ENCODE data around the gene SART1. TPM values are rescaled to one million over a fixed set of nuclear protein-coding genes. Genes with fewer than 3 reads are reported as not detected.

The SART1 gene
- total RNA-seq, 4 donors from 2014 or later, result 14.4 to 61.9 (median 26.4) TPM

DNA sequence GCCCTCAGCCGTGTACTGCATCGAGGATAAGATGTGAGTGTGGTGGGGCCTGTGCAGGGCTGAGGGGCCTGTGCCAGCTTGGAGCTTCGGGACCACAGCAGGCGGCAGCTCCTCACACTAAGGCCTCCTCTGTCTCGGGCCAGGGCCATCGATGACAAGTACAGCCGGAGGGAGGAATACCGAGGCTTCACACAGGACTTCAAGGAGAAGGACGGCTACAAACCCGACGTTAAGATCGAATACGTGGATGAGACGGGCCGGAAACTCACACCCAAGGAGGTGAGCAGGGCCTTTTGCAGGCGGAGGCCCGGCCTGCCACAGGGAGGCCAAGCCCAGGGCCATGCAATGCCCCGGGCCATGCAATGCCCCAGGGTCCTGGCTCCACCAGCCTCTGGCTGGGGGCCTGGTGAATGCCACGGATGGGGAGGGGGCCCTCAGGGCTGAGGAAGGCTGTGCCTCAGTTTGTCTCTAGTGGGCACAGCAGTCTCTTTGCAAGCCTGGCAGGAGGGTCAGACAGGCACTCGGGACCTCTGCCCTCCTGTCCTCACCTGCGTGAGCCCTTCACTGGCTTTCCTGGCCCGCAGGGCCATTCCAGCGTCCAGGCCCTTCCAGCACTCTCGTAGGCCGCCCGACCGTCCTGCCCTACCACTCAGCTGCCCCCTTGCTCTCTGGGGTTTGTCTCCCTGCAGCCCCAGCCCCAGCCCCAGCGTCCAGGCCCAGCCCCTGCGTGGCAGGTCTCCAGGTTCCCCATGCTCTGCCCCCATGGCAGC, 16.3 kb downstream of the SART1 start:
- no peaks in the 10 kb centered on the region for H3K27me3 ChIP-seq
- H3K4me1 ChIP-seq, result no peaks in the 10 kb centered on the region
- H3K9me3 ChIP-seq, result no peaks in the 10 kb centered on the region
- H3K27ac ChIP-seq, result no peak overlapping the region
- DNase-seq, result no peak
- H3K36me3 ChIP-seq, result peaks cover 0 to 45% (median 0%) of the 10 kb centered on the region in 3 donors
- TF ChIP-seq, protein P1, sequence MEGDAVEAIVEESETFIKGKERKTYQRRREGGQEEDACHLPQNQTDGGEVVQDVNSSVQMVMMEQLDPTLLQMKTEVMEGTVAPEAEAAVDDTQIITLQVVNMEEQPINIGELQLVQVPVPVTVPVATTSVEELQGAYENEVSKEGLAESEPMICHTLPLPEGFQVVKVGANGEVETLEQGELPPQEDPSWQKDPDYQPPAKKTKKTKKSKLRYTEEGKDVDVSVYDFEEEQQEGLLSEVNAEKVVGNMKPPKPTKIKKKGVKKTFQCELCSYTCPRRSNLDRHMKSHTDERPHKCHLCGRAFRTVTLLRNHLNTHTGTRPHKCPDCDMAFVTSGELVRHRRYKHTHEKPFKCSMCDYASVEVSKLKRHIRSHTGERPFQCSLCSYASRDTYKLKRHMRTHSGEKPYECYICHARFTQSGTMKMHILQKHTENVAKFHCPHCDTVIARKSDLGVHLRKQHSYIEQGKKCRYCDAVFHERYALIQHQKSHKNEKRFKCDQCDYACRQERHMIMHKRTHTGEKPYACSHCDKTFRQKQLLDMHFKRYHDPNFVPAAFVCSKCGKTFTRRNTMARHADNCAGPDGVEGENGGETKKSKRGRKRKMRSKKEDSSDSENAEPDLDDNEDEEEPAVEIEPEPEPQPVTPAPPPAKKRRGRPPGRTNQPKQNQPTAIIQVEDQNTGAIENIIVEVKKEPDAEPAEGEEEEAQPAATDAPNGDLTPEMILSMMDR (IDR thresholded peaks at IDR 0.05), result no peak
- no peak for TF ChIP-seq POLR2A (IDR thresholded peaks at IDR 0.05)
- H3K4me3 ChIP-seq, result no peak overlapping the region

GRCh38 chr11:65978391-65979238, 17.1 kb downstream of the SART1 start:
- peaks cover 0 to 38% (median 0%) of the 10 kb centered on the region in 3 donors for H3K36me3 ChIP-seq
- H3K4me1 ChIP-seq, result no peaks in the 10 kb centered on the region
- DNase-seq, result no peak
- H3K27ac ChIP-seq, result no peak overlapping the region
- H3K27me3 ChIP-seq, result no peaks in the 10 kb centered on the region
- TF ChIP-seq POLR2A (IDR thresholded peaks at IDR 0.05), result no peak
- TF ChIP-seq, protein P1 (IDR thresholded peaks at IDR 0.05), result no peak
- no peak overlapping the region for H3K4me3 ChIP-seq
- H3K9me3 ChIP-seq, result no peaks in the 10 kb centered on the region

DNA sequence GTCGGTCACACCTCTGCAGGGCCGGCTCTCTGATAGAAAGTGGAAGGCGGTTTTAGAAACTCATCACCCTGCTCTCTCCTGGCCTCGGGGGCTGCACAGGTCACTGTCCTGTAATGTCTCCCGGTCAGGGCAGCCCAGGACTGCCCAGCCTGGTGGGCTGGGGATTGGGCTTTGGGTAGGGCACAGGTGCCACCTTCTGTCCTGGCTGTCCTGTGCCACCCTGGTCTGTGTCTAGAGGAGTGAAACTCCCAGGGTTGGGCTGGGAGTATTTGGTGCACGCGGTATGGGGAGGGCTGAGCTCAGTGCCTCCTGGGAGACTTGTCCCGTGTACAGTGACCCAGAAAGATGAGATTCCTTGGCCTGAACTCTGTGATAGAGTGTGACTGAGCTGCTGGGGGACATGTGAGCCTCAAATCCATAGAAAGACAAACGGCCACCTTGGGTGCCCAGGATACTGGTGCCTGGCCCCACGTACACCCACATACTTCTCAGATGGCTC, 17.8 kb downstream of the SART1 start:
- TF ChIP-seq POLR2A (IDR thresholded peaks at IDR 0.05), result no peak
- TF ChIP-seq, protein P1 (IDR thresholded peaks at IDR 0.05), result no peak
- Histone ChIP-seq H3K27ac (no peak overlapping the region), H3K36me3 (peaks cover 0 to 35% (median 0%) of the 10 kb centered on the region in 3 donors), H3K4me3 (no peak overlapping the region), H3K4me1 (no peaks in the 10 kb centered on the region), H3K9me3 (no peaks in the 10 kb centered on the region), H3K27me3 (no peaks in the 10 kb centered on the region)
- no peak for DNase-seq

GRCh38 chr11:65981101-65981740, 19.7 kb downstream of the SART1 start:
- no peaks in the 10 kb centered on the region for H3K9me3 ChIP-seq
- no peak overlapping the region for H3K27ac ChIP-seq
- H3K36me3 ChIP-seq, result peaks cover 0 to 32% (median 0%) of the 10 kb centered on the region in 3 donors
- H3K4me3 ChIP-seq, result no peak overlapping the region
- TF ChIP-seq POLR2A (IDR thresholded peaks at IDR 0.05), result no peak
- TF ChIP-seq, protein P1 (IDR thresholded peaks at IDR 0.05), result no peak
- no peak for DNase-seq
- no peaks in the 10 kb centered on the region for H3K4me1 ChIP-seq
- no peaks in the 10 kb centered on the region for H3K27me3 ChIP-seq

Data from Peyer's patch (tissue), 4 donors.